Natural killer cell (primary cell): ENCODE data around the gene GCKR. TPM values are rescaled to one million over a fixed set of nuclear protein-coding genes. Genes with fewer than 3 reads are reported as not detected.

Source experiments
- ATAC-seq, 3 donors: fragments of 150-1000 bp in 2 of 3; fragments of 200-7000 bp in 1 of 3; cut with Tn5 transposase; 1 replicate in 1 of 3; 2 replicates in 2 of 3; pipeline ENCODE4 v1.10.0; 2021; ENCODE audit warnings: mild to moderate bottlenecking in 2 of 3, moderate library complexity in 2 of 3
- DNase-seq, 2 donors: peaks; one replicate each; pipeline versions ENCODE4 v3.0.0 to v3.0.0-alpha.2; 2013 to 2021; ENCODE audit warnings: mixed read lengths in 1 of 2
- H3K27ac ChIP-seq: one replicate; pipeline ENCODE4 v1.5.1; 2013; ENCODE audit warnings: mild to moderate bottlenecking, low read length
- H3K27me3 ChIP-seq: one replicate; pipeline ENCODE4 v1.6.1; 2013; ENCODE audit warnings: low read length; ENCODE audit not compliant: control insufficient read depth, insufficient read depth
- H3K36me3 ChIP-seq: one replicate; pipeline ENCODE4 v1.6.1; 2013; ENCODE audit warnings: low read length; ENCODE audit not compliant: control insufficient read depth, insufficient read depth
- H3K4me1 ChIP-seq: one replicate; pipeline ENCODE4 v1.6.1; 2013; ENCODE audit warnings: low read length; ENCODE audit not compliant: control insufficient read depth, insufficient read depth
- H3K4me3 ChIP-seq: one replicate; pipeline ENCODE4 v1.5.1; 2013; ENCODE audit warnings: low read length
- H3K9me3 ChIP-seq: one replicate; pipeline ENCODE4 v1.6.1; 2013; ENCODE audit warnings: low read length; ENCODE audit not compliant: control insufficient read depth, insufficient read depth
- H3K27ac Mint-ChIP-seq, 2 donors: one replicate each; pipeline ENCODE4 v1.8.0; 2022; ENCODE audit warnings: mild to moderate bottlenecking in 2 of 2, mixed read lengths in 2 of 2, moderate library complexity in 1 of 2
- H3K27me3 Mint-ChIP-seq, 2 donors: one replicate each; pipeline ENCODE4 v1.8.0; 2022; ENCODE audit warnings: low read depth in 2 of 2, mixed read lengths in 2 of 2
- H3K36me3 Mint-ChIP-seq: one replicate; pipeline ENCODE4 v1.8.0; 2022; ENCODE audit warnings: mixed read lengths
- H3K4me1 Mint-ChIP-seq, 2 donors: one replicate each; pipeline ENCODE4 v1.8.0; 2022; ENCODE audit warnings: mixed read lengths in 2 of 2
- H3K4me3 Mint-ChIP-seq: one replicate; pipeline ENCODE4 v1.8.0; 2022; ENCODE audit warnings: mild to moderate bottlenecking, moderate library complexity, mixed read lengths
- H3K9me3 Mint-ChIP-seq, 2 donors: one replicate each; pipeline ENCODE4 v1.8.0; 2022; ENCODE audit warnings: mixed read lengths in 2 of 2
- CTCF ChIP-seq: fragments of 200-600 bp; IDR thresholded peaks from one replicate; pipeline ENCODE4 v1.8.0; 2022; ENCODE audit warnings: antibody characterized with exemption
- WGBS: methylation state at CpG from one replicate; pipeline ENCODE4 v1.1.7; 2013; ENCODE audit warnings: missing lambda C conversion rate; ENCODE audit not compliant: insufficient coverage; 5-methylcytosine and 5-hydroxymethylcytosine counted together
- intact Hi-C: fragments of 100-400 bp; cut with micrococcal nuclease; formaldehyde crosslinking; loops from one replicate; pipeline ENCODE4 v1.14.2; 2022
- total RNA-seq, 4 donors: library from RNA; stranded (reverse); fragments of 120-200 nt in 1 of 4; gene quantifications; one replicate each; pipeline versions ENCODE4 v1.2.3 to v1.2.4, GENCODE V29; 2013 to 2022

GCKR gene
- total RNA-seq, 3 donors from 2014 or later (not counting 1 experiment from before 2014, with no cell fraction given): not detected

- no peaks in the 10 kb centered on the region for H3K4me1 Mint-ChIP-seq
- 95% methylated on average over 2 of the region's 2 CpGs for WGBS
- intact Hi-C loops: no loop called here
- DNase-seq (no peak), ATAC-seq (no peak)
- H3K27ac Mint-ChIP-seq: no peak overlapping the region
- no peak overlapping the region for H3K4me3 Mint-ChIP-seq
- Histone ChIP-seq H3K27me3 (peaks cover 4% of the 10 kb centered on the region), H3K4me3 (no peak overlapping the region), H3K4me1 (no peaks in the 10 kb centered on the region), H3K36me3 (no peaks in the 10 kb centered on the region), H3K9me3 (no peaks in the 10 kb centered on the region), H3K27ac (no peak overlapping the region)
- no peaks in the 10 kb centered on the region for H3K36me3 Mint-ChIP-seq
- no peak for TF ChIP-seq CTCF
- peaks cover 16 to 42% of the 10 kb centered on the region in 2 donors for H3K27me3 Mint-ChIP-seq
- no peaks in the 10 kb centered on the region for H3K9me3 Mint-ChIP-seq
These were observed 62.6 kb downstream of the GCKR start for GRCh38 chr2:27559228-27559627.

GRCh38 chr2:27561060-27561459 is 64.4 kb downstream of the GCKR start:
- peaks cover 15% of the 10 kb centered on the region for H3K27me3 ChIP-seq
- no peaks in the 10 kb centered on the region for H3K9me3 ChIP-seq
- H3K27me3 Mint-ChIP-seq: peaks cover 21 to 42% of the 10 kb centered on the region in 2 donors
- no peak for ATAC-seq
- H3K4me1 ChIP-seq: no peaks in the 10 kb centered on the region
- intact Hi-C loops: no loop called here
- TF ChIP-seq CTCF: no peak
- 66% methylated on average over 2 of the region's 2 CpGs for WGBS
- no peak for DNase-seq
- H3K4me3 Mint-ChIP-seq: no peak overlapping the region
- no peaks in the 10 kb centered on the region for H3K4me1 Mint-ChIP-seq
- no peak overlapping the region for H3K27ac Mint-ChIP-seq
- H3K9me3 Mint-ChIP-seq: no peaks in the 10 kb centered on the region
- H3K36me3 ChIP-seq: no peaks in the 10 kb centered on the region
- no peak overlapping the region for H3K4me3 ChIP-seq
- no peaks in the 10 kb centered on the region for H3K36me3 Mint-ChIP-seq
- H3K27ac ChIP-seq: no peak overlapping the region

GRCh38 chr2:27566628-27567027 is 70.0 kb downstream of the GCKR start:
- Mint-ChIP-seq H3K27ac (no peak overlapping the region), H3K4me1 (peaks cover 18 to 21% of the 10 kb centered on the region in 2 donors), H3K36me3 (no peaks in the 10 kb centered on the region), H3K27me3 (peaks cover 49 to 55% of the 10 kb centered on the region in 2 donors), H3K9me3 (peaks cover 0 to 2% of the 10 kb centered on the region in 2 donors), H3K4me3 (no peak overlapping the region)
- TF ChIP-seq CTCF: no peak
- intact Hi-C loops: no loop called here
- H3K27me3 ChIP-seq: peaks cover 41% of the 10 kb centered on the region
- 92% methylated on average over 2 of the region's 2 CpGs for WGBS
- H3K27ac ChIP-seq: no peak overlapping the region
- H3K4me1 ChIP-seq: peaks cover 15% of the 10 kb centered on the region
- no peak overlapping the region for H3K4me3 ChIP-seq
- no peak for ATAC-seq
- H3K36me3 ChIP-seq: no peaks in the 10 kb centered on the region
- no peaks in the 10 kb centered on the region for H3K9me3 ChIP-seq
- no peak for DNase-seq

GRCh38 chr2:27569398-27569797 is 72.8 kb downstream of the GCKR start:
- Histone ChIP-seq H3K9me3 (peaks cover 8% of the 10 kb centered on the region), H3K27me3 (peaks cover 39% of the 10 kb centered on the region), H3K36me3 (no peaks in the 10 kb centered on the region), H3K27ac (no peak overlapping the region), H3K4me3 (no peak overlapping the region), H3K4me1 (peaks cover 33% of the 10 kb centered on the region)
- WGBS: 54% methylated on average over 2 of the region's 2 CpGs
- intact Hi-C loops: no loop called here
- ATAC-seq (no peak), DNase-seq (no peak)
- H3K4me3 Mint-ChIP-seq: no peak overlapping the region
- H3K27me3 Mint-ChIP-seq: peaks cover 40 to 47% of the 10 kb centered on the region in 2 donors
- peaks cover 0 to 3% of the 10 kb centered on the region in 2 donors for H3K9me3 Mint-ChIP-seq
- peaks cover 42 to 49% of the 10 kb centered on the region in 2 donors for H3K4me1 Mint-ChIP-seq
- no peak overlapping the region for H3K27ac Mint-ChIP-seq
- H3K36me3 Mint-ChIP-seq: no peaks in the 10 kb centered on the region
- TF ChIP-seq CTCF: no peak
